Measurements from ENCODE around the gene FOXN3. TPM values are rescaled to one million over a fixed set of nuclear protein-coding genes. Genes with fewer than 3 reads are reported as not detected.

Gene FOXN3
- polyA plus RNA-seq, 1 donor from 2014 or later, result 10.3 TPM

GRCh38 chr14:89244720-89245119 is 172.3 kb downstream of the FOXN3 start:
- Histone ChIP-seq H3K79me2 (replicated peaks; ENCODE audit: insufficient read depth, low read length) (no peaks in the 10 kb centered on the region), H3F3A (ENCODE audit: insufficient read depth, low read length, poor library complexity, severe bottlenecking) (no peaks in the 10 kb centered on the region), H3K4me2 (ENCODE audit: low read length) (no peak overlapping the region), H4K20me1 (ENCODE audit: insufficient read depth) (no peaks in the 10 kb centered on the region), H3K9me3 (ENCODE audit: low read length) (no peaks in the 10 kb centered on the region), H3K9ac (ENCODE audit: low read length) (no peak overlapping the region), H3K9me2 (ENCODE audit: insufficient read depth, low read length) (no peaks in the 10 kb centered on the region), H3K4me3 (ENCODE audit: low read length) (no peak overlapping the region), H2AFZ (ENCODE audit: low read depth, low read length) (no peak overlapping the region), H3K27ac (ENCODE audit: low read length) (no peak overlapping the region), H3K27me3 (ENCODE audit: insufficient read depth, low read depth, low read length) (no peaks in the 10 kb centered on the region), H3K36me3 (ENCODE audit: insufficient read depth, low read length) (no peaks in the 10 kb centered on the region)
- no peak for TF ChIP-seq EP300 (conservative IDR thresholded peaks at IDR 0.05; ENCODE audit: poor library complexity, severe bottlenecking)
- TF ChIP-seq MXI1 (conservative IDR thresholded peaks at IDR 0.05; ENCODE audit: poor library complexity, severe bottlenecking), result no peak
- no peak for TF ChIP-seq POLR2AphosphoS5 (IDR thresholded peaks at IDR 0.05)
- TF ChIP-seq SMC3 (conservative IDR thresholded peaks at IDR 0.05; ENCODE audit: poor library complexity), result no peak
- TF ChIP-seq EZH2 (IDR thresholded peaks at IDR 0.05; ENCODE audit: borderline replicate concordance, insufficient read depth, low read length, poor library complexity, severe bottlenecking), result no peak
- no peak for TF ChIP-seq RAD21 (conservative IDR thresholded peaks at IDR 0.05)
- no peak for TF ChIP-seq TAF1 (IDR thresholded peaks at IDR 0.05; ENCODE audit: low read depth)
- no peak for TF ChIP-seq REST (IDR thresholded peaks at IDR 0.05; ENCODE audit: borderline replicate concordance)
- TF ChIP-seq, protein P1, sequence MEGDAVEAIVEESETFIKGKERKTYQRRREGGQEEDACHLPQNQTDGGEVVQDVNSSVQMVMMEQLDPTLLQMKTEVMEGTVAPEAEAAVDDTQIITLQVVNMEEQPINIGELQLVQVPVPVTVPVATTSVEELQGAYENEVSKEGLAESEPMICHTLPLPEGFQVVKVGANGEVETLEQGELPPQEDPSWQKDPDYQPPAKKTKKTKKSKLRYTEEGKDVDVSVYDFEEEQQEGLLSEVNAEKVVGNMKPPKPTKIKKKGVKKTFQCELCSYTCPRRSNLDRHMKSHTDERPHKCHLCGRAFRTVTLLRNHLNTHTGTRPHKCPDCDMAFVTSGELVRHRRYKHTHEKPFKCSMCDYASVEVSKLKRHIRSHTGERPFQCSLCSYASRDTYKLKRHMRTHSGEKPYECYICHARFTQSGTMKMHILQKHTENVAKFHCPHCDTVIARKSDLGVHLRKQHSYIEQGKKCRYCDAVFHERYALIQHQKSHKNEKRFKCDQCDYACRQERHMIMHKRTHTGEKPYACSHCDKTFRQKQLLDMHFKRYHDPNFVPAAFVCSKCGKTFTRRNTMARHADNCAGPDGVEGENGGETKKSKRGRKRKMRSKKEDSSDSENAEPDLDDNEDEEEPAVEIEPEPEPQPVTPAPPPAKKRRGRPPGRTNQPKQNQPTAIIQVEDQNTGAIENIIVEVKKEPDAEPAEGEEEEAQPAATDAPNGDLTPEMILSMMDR (IDR thresholded peaks at IDR 0.05; ENCODE audit: poor library complexity, severe bottlenecking), result no peak

- H3K4me3 ChIP-seq (ENCODE audit: low read length), result no peak overlapping the region
- TF ChIP-seq REST (IDR thresholded peaks at IDR 0.05; ENCODE audit: borderline replicate concordance) (no peak), EP300 (conservative IDR thresholded peaks at IDR 0.05; ENCODE audit: poor library complexity, severe bottlenecking) (no peak), MXI1 (conservative IDR thresholded peaks at IDR 0.05; ENCODE audit: poor library complexity, severe bottlenecking) (no peak), POLR2AphosphoS5 (IDR thresholded peaks at IDR 0.05) (no peak), RAD21 (conservative IDR thresholded peaks at IDR 0.05) (no peak), EZH2 (IDR thresholded peaks at IDR 0.05; ENCODE audit: borderline replicate concordance, insufficient read depth, low read length, poor library complexity, severe bottlenecking) (no peak), SMC3 (conservative IDR thresholded peaks at IDR 0.05; ENCODE audit: poor library complexity) (no peak)
- TF ChIP-seq, protein P1 (IDR thresholded peaks at IDR 0.05; ENCODE audit: poor library complexity, severe bottlenecking), result no peak
- no peaks in the 10 kb centered on the region for H3K27me3 ChIP-seq (ENCODE audit: insufficient read depth, low read depth, low read length)
- H3K79me2 ChIP-seq (replicated peaks; ENCODE audit: insufficient read depth, low read length), result no peaks in the 10 kb centered on the region
- no peak overlapping the region for H3K9ac ChIP-seq (ENCODE audit: low read length)
- no peaks in the 10 kb centered on the region for H3K9me3 ChIP-seq (ENCODE audit: low read length)
- H3K9me2 ChIP-seq (ENCODE audit: insufficient read depth, low read length), result no peaks in the 10 kb centered on the region
- H3F3A ChIP-seq (ENCODE audit: insufficient read depth, low read length, poor library complexity, severe bottlenecking), result no peaks in the 10 kb centered on the region
- no peaks in the 10 kb centered on the region for H3K36me3 ChIP-seq (ENCODE audit: insufficient read depth, low read length)
- H3K4me2 ChIP-seq (ENCODE audit: low read length), result no peak overlapping the region
- no peak overlapping the region for H3K27ac ChIP-seq (ENCODE audit: low read length)
- H2AFZ ChIP-seq (ENCODE audit: low read depth, low read length), result no peak overlapping the region
- H4K20me1 ChIP-seq (ENCODE audit: insufficient read depth), result no peaks in the 10 kb centered on the region
These were observed 173.3 kb downstream of the FOXN3 start for GRCh38 chr14:89243741-89244140.

Data from neural cell (in vitro differentiated cells).